G401 (cell line): ENCODE measurements around the gene DUSP8. TPM values are rescaled to one million over a fixed set of nuclear protein-coding genes. Genes with fewer than 3 reads are reported as not detected.
"Not testable (repeated sequence)": the region's sequence is repeated elsewhere in the genome, so short reads cannot be mapped to it uniquely, and the experiment has no call there.

Experiments
- DNase-seq: peaks from one replicate; pipeline ENCODE4 v3.0.0-alpha.2; 2015; ENCODE audit warnings: low spot score
- in situ Hi-C: cut with HindIII; loops from 2 replicates; pipeline ENCODE4 v1.10.0; 2016; ENCODE audit warnings: low sequenced_read_pairs, mixed read lengths
- total RNA-seq: library from RNA; depleted of rRNA; stranded (reverse); fragments of >200 nt; shearing (Covaris generic); gene quantifications from 2 replicates; pipeline ENCODE4 v1.2.3, GENCODE V29; 2014; rRNA removed

DUSP8 gene, protein sequence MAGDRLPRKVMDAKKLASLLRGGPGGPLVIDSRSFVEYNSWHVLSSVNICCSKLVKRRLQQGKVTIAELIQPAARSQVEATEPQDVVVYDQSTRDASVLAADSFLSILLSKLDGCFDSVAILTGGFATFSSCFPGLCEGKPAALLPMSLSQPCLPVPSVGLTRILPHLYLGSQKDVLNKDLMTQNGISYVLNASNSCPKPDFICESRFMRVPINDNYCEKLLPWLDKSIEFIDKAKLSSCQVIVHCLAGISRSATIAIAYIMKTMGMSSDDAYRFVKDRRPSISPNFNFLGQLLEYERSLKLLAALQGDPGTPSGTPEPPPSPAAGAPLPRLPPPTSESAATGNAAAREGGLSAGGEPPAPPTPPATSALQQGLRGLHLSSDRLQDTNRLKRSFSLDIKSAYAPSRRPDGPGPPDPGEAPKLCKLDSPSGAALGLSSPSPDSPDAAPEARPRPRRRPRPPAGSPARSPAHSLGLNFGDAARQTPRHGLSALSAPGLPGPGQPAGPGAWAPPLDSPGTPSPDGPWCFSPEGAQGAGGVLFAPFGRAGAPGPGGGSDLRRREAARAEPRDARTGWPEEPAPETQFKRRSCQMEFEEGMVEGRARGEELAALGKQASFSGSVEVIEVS
- total RNA-seq = 1.5 and 8.9 TPM in 2 replicates

- peak; percentile 92 for DNase-seq
These were observed at the start of gene DUSP8 for GRCh38 chr11:1572197-1573076. TSS of gene DUSP8 (minus strand) at chr11:1572271. CDS start at chr11:1565826, 6,445 bp downstream.

GRCh38 chr11:1619449-1619848, 47.4 kb upstream of the DUSP8 start:
- no peak for DNase-seq
- in situ Hi-C loops = no loop called here

More at GRCh38 chr11:1572197-1573076, at the start of gene DUSP8:
- in situ Hi-C loops = no loop called here

- no peak for DNase-seq
- in situ Hi-C loops = no loop called here
These were observed 46.2 kb upstream of the DUSP8 start for GRCh38 chr11:1618231-1618630.

DNA sequence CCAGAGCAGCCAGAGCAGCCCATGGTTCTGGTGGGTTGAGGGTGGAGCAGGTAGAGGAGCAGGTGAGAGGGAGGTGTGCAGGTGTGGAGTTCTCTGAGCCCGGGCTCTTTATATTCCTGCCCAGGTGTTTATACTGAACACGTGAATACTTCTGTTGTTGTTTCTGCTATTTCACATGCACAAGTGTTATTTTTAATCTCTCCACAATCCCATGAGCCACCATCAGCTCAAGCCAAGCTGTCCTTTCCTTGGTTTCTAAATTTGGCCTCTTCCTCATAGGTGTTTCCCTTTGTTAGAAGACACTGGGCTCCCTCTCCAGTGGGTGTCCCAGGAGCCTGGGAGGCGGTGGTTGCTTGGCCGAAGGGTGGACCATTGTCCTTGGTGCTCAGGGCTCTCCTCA, 36.3 kb upstream of the DUSP8 start, which contains the start of gene KRTAP5-3:
TSS of gene KRTAP5-3 (minus strand) at position 101 of the 400 bp plus-strand sequence. CDS start at position 23, 78 bp downstream.
- in situ Hi-C loops = no loop called here
- DNase-seq = no peak

DNA sequence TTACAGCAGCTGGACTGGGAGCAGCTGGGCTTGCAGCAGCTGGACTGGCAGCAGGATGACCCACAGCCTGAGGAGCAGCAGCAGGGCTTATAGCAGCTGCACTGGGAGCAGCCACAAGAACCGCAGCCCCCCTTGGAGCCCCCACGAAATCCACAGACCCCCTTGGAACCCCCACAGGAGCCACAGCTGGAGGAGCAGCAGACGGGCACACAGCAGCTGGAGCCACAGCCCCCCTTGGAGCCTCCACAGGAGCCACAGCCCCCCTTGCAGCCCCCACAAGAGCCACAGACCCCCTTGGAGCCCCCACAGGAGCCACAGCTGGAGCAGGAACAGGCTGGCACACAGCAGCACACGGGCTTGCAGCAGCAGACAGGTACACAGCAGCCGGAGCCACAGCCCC, 35.8 kb upstream of the DUSP8 start:
- DNase-seq, in situ Hi-C loops: not testable (repeated sequence)

DNA sequence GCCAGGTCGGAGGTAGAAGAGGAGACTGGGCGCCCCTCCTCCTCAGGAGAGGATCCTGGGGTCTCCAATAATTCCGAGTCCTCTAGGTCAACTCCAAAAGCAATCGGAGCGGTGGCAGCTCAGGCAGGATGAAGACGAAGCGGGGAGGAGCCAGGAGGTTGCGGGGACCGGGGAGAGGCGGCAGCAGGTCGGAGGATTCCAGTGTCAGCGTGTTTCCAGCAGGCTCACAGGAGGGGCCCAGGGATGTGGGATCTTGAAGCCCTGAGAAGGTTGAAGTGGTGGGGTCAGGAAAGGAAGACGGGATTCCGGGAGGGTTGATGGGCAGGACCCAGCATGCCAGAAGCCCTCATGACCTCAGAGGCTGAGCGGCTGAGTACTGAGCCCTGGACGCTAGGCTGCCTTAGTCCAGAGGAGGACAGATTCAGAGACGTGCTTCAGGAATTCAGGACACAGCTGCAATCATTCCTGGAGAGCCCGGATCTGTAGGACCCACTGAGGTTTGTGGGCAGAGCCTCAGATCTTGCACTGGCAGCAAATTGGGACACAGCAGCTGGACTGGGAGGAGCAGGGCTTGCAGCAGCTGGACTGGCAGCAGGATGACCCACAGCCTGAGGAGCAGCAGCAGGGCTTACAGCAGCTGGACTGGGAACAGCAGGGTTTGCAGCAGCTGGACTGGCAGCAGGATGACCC, 35.2 kb upstream of the DUSP8 start:
- DNase-seq, in situ Hi-C loops: not testable (repeated sequence)

DNA sequence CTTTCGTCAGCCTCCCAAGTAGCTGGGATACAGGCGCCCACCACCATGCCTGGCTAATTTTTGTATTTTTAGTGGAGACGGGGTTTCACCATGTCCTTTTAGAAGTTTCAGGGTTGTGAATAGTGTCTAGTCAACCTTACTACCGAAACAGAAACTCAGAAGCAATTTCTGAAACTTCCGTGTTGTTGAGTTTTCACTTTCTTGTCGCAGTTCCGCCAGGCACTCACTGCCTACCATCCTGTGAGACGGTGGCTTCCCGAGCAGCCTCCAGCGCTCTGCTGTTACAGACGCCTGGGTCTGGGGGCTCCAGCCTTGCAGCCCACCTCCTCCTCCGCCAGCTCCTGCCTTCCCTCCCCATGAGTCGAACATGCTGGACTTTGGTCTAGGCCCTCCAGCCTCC, 33.9 kb upstream of the DUSP8 start:
- in situ Hi-C loops, DNase-seq: not testable (repeated sequence)

- DNase-seq = no peak
These were observed 32.6 kb upstream of the DUSP8 start for GRCh38 chr11:1604711-1605110.

GRCh38 chr11:1604181-1604580, 32.1 kb upstream of the DUSP8 start:
- in situ Hi-C loops = no loop called here
- no peak for DNase-seq

More at GRCh38 chr11:1604711-1605110, 32.6 kb upstream of the DUSP8 start:
- in situ Hi-C loops = no loop called here

GRCh38 chr11:1603629-1604028, 31.6 kb upstream of the DUSP8 start:
- in situ Hi-C loops = no loop called here
- DNase-seq = no peak

GRCh38 chr11:1601663-1602062, 29.6 kb upstream of the DUSP8 start:
- DNase-seq = not testable (repeated sequence)

GRCh38 chr11:1600626-1601025, 28.6 kb upstream of the DUSP8 start:
- in situ Hi-C loops = no loop called here
- no peak for DNase-seq

More at GRCh38 chr11:1601663-1602062, 29.6 kb upstream of the DUSP8 start:
- in situ Hi-C loops = not testable (repeated sequence)

DNA sequence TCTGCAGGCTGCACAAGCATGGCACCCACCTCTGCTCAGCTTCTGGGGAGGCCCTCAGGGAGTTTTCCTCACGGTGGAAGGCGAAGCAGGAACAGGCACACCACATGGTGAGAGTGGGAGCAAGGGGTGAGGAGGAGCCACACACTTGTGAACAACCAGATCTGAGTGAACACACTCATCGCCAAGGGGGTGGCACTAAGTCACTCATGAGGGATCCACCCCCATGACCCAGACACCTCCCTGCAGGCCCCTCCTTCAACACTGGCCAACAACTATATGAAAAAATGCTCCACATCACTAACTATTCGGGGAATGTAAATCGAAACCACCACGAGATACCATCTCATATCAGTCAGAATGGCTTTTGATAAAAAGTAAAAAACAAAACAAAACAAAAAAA, 26.7 kb upstream of the DUSP8 start:
- in situ Hi-C loops = no loop called here
- no peak for DNase-seq

DNA sequence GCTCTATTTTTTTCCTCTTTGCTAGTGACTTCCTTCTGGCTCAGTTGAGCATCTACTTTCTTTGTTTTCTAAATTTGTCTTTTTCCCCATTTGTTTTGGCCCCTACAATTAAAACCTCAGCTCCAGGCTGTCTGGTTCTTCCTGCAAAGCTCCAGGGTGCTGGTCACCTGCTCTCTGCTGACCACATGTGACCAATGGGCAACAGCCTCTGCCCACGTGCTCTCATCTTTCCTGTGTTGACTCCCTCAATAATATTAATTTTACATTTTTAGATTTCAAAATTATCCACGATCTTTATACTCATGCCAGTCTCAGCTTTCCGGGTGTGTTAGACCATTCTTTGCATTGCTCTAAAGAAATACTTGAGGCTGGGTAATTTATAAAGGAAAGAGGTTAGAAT, 26.3 kb upstream of the DUSP8 start:
- DNase-seq, in situ Hi-C loops: not testable (repeated sequence)

DNA sequence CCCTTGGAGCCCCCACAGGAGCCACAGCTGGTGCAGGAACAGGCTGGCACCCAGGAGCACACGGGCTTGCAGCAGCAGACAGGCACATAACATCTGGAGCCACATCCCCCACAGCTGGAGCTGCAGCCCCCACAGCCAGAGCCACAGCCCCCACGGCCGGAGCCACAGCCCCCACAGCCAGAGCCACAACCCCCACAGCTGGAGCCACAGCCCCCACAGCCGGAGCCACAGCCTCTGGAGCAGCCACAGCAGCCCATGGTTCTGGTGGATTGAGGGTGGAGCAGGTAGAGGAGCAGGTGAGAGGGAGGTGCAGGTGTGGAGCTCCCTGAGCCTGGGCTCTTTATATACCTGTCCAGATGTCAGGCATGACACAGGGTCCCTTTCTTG, 25.9 kb upstream of the DUSP8 start, which contains the start of gene KRTAP5-2:
TSS of gene KRTAP5-2 (minus strand) at position 301 of the 387 bp plus-strand sequence. CDS start at position 257, 44 bp downstream.
- in situ Hi-C loops = no loop called here
- no peak for DNase-seq

DNA sequence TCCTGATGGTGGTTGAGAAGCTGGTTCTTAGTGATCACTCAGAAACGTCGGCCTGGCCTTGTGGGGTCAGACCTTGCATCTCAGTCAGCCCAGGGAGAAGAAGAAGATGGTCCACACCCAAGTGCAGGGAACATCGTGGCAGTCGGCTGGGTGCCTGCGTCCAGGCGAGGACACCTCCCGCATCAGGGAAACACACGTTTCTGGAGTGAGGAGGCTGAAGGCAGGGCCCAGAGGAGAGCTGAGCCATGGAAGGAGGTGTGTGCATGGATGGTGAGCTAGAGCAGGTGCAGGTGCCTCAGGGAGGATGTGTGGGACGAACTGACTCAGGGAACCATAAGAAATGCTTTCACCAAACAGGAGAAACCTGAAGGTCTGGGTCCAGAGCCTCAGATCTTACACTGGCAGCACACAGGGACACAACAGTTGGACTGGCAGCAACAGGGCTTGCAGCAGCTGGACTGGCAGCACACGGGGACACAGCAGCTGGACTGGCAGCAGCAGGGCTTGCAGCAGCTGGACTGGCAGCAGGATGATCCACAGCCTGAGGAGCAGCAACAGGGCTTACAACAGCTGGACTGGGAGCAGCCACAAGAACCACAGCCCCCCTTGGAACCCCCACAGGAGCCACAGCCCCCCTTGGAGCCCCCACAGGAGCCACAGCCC, 25.4 kb upstream of the DUSP8 start:
- in situ Hi-C loops = no loop called here
- DNase-seq = no peak

DNA sequence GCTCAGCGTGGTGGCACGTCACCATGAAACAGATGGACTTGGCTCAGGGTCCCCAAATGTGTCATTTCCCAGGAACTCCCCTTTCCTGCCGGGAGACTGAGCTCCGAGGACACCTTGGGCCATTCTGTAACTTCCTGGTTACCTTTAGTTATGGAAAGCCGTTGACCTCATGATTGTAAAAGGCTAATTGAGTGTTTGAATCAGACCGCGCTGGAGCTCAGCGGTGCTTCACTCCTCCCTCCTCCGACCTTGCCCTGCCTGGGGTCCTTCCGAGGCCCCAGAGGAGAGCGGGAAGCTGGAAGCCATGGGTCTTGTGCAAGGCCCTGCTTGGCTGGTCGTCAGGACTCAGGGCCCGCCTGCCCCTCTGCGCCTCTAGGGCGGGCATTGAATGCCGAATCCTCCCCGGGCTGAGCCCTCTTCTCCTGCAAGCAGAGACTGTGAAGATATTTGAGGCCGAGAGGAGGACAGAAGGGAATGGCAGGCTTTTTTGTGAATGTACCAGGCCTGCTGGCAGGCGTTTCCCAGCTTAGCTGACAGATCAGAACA, 24.6 kb upstream of the DUSP8 start:
- peak; percentile 58 for DNase-seq
- in situ Hi-C loops = not testable (repeated sequence)

GRCh38 chr11:1595994-1596575, 24.0 kb upstream of the DUSP8 start:
- peak; percentile 79 for DNase-seq
- in situ Hi-C loops = not testable (repeated sequence)
